ENCODE measurements around the gene LIN7B. TPM values are rescaled to one million over a fixed set of nuclear protein-coding genes. Genes with fewer than 3 reads are reported as not detected.

Gene LIN7B
- total and polyA plus RNA-seq, 2 of the 13 experiments (the other 11 are each of a cell fraction or from before 2014, with no cell fraction given), result 5.3 to 7.6 TPM

DNA sequence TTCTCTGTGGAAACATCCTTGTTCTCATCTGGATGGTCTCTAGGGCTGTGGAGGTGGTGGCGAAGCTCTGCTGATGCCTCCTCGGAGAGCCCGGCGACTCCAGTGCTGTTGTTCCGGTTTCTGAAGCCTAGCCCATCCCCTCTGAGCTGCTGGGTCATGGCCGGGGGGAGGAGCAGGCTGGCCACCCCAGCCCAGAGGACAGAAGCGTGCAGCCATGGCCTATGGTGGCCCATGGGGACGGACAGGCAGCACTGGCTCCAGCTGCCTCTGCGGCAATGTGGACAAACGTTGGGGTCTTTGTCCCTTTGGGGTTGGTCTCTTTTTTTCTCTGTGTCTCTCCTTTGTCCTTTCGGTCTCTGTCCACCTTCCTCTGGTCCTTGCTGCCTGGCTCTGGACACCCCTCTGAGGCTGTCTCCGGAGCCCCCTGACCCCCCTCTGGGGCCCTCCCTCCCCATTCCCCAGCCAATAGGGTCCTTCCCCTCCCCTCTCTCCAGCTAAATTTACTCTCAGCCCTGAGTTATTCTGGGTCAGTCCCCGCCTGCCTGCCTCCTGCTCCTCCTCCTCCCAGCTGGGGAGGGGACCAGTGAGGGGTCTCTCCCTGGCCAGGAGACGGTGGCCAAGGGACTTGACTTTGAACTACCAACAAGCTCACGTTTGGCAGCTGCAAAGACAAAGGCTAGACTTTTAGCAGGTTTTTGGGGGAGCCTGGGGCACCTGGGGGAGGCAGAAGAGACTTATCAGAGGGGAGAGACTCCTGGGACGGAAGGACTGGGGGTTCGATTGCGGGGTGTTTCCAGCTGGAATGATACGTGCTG, 41.0 kb downstream of the LIN7B start, which contains the start of gene HRC (continued):
- TF ChIP-seq, protein P1, sequence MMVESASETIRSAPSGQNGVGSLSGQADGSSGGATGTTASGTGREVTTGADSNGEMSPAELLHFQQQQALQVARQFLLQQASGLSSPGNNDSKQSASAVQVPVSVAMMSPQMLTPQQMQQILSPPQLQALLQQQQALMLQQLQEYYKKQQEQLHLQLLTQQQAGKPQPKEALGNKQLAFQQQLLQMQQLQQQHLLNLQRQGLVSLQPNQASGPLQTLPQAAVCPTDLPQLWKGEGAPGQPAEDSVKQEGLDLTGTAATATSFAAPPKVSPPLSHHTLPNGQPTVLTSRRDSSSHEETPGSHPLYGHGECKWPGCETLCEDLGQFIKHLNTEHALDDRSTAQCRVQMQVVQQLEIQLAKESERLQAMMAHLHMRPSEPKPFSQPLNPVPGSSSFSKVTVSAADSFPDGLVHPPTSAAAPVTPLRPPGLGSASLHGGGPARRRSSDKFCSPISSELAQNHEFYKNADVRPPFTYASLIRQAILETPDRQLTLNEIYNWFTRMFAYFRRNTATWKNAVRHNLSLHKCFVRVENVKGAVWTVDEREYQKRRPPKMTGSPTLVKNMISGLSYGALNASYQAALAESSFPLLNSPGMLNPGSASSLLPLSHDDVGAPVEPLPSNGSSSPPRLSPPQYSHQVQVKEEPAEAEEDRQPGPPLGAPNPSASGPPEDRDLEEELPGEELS (CRISPR knock-in tag; IDR thresholded peaks at IDR 0.05), result peak; percentile 21; the same call in 1 of the 2 replicates
- TF ChIP-seq TARDBP (CRISPR knock-in tag; IDR thresholded peaks at IDR 0.05) (no peak), YY1 (IDR thresholded peaks at IDR 0.05; ENCODE audit: insufficient read depth, insufficient replicate concordance, low read depth, low read length) (peak; percentile 71), SOX5 (CRISPR knock-in tag; IDR thresholded peaks at IDR 0.05; ENCODE audit: borderline replicate concordance) (no peak), ZFP37 (CRISPR knock-in tag; IDR thresholded peaks at IDR 0.05; ENCODE audit: borderline replicate concordance) (0 out of 2 replicates have a peak, but pooled peaks have one; percentile 34), REPIN1 (CRISPR knock-in tag; IDR thresholded peaks at IDR 0.05; ENCODE audit: borderline replicate concordance, low read depth) (no peak), HOXA3 (CRISPR knock-in tag; IDR thresholded peaks at IDR 0.05) (0 out of 2 replicates have a peak, but pooled peaks have one; percentile 52), KAT8 (CRISPR knock-in tag; IDR thresholded peaks at IDR 0.05) (peak; percentile 76), ZNF772 (CRISPR knock-in tag; IDR thresholded peaks at IDR 0.05) (no peak), MAFK (conservative IDR thresholded peaks at IDR 0.05 in 1 of 2, IDR thresholded peaks at IDR 0.05 in 1 of 2; ENCODE audit: low read length in 2 of 2) (no peak), SIN3A (IDR thresholded peaks at IDR 0.05; ENCODE audit: borderline replicate concordance, low read depth, low read length) (peak; percentile 33; the same call in 1 of the 2 replicates), ZNF263 (CRISPR knock-in tag; IDR thresholded peaks at IDR 0.05) (0 out of 2 replicates have a peak, but pooled peaks have one; percentile 30), LCORL (IDR thresholded peaks at IDR 0.05) (no peak), LCORL (CRISPR knock-in tag; IDR thresholded peaks at IDR 0.05) (peak; percentile 57), TBX2 (CRISPR knock-in tag; IDR thresholded peaks at IDR 0.05; ENCODE audit: borderline replicate concordance) (peak; percentile 33; the same call in 1 of the 2 replicates), RFX3 (CRISPR knock-in tag; IDR thresholded peaks at IDR 0.05) (no peak), GABPA (IDR thresholded peaks at IDR 0.05; ENCODE audit: low read depth, low read length) (0 out of 2 replicates have a peak, but pooled peaks have one; percentile 6), GABPA (CRISPR knock-in tag; IDR thresholded peaks at IDR 0.05; ENCODE audit: low read depth) (peak; percentile 59), FOXA3 (CRISPR knock-in tag; IDR thresholded peaks at IDR 0.05) (peak; percentile 29; the same call in 1 of the 2 replicates), NKX3-1 (CRISPR knock-in tag; IDR thresholded peaks at IDR 0.05) (no peak)
- TF ChIP-seq, protein P2, sequence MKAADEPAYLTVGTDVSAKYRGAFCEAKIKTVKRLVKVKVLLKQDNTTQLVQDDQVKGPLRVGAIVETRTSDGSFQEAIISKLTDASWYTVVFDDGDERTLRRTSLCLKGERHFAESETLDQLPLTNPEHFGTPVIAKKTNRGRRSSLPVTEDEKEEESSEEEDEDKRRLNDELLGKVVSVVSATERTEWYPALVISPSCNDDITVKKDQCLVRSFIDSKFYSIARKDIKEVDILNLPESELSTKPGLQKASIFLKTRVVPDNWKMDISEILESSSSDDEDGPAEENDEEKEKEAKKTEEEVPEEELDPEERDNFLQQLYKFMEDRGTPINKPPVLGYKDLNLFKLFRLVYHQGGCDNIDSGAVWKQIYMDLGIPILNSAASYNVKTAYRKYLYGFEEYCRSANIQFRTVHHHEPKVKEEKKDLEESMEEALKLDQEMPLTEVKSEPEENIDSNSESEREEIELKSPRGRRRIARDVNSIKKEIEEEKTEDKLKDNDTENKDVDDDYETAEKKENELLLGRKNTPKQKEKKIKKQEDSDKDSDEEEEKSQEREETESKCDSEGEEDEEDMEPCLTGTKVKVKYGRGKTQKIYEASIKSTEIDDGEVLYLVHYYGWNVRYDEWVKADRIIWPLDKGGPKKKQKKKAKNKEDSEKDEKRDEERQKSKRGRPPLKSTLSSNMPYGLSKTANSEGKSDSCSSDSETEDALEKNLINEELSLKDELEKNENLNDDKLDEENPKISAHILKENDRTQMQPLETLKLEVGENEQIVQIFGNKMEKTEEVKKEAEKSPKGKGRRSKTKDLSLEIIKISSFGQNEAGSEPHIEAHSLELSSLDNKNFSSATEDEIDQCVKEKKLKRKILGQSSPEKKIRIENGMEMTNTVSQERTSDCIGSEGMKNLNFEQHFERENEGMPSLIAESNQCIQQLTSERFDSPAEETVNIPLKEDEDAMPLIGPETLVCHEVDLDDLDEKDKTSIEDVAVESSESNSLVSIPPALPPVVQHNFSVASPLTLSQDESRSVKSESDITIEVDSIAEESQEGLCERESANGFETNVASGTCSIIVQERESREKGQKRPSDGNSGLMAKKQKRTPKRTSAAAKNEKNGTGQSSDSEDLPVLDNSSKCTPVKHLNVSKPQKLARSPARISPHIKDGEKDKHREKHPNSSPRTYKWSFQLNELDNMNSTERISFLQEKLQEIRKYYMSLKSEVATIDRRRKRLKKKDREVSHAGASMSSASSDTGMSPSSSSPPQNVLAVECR (CRISPR knock-in tag; IDR thresholded peaks at IDR 0.05; ENCODE audit: borderline replicate concordance), result peak; percentile 43; the same call in 1 of the 2 replicates
- TF ChIP-seq, protein P3, sequence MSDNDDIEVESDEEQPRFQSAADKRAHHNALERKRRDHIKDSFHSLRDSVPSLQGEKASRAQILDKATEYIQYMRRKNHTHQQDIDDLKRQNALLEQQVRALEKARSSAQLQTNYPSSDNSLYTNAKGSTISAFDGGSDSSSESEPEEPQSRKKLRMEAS (IDR thresholded peaks at IDR 0.05), result peak; percentile 65

Data from HepG2 (cell line).